DOHH2 (cell line): ENCODE measurements around the gene CST5.

Source experiments
- CTCF ChIP-seq: fragments of 200-600 bp; sonication (generic); IDR thresholded peaks from one replicate; pipeline ENCODE4 v1.5.1; 2014; ENCODE audit warnings: antibody characterized with exemption, mild to moderate bottlenecking, low read depth, low read length; ENCODE audit not compliant: poor library complexity, severe bottlenecking
- EZH2phosphoT487 ChIP-seq: fragments of 200-600 bp; sonication (generic); IDR thresholded peaks from 2 replicates; pipeline ENCODE4 v1.6.1; 2017; ENCODE audit warnings: borderline replicate concordance, mild to moderate bottlenecking, antibody characterized with exemption, low read length, moderate library complexity, mixed read lengths

DNA sequence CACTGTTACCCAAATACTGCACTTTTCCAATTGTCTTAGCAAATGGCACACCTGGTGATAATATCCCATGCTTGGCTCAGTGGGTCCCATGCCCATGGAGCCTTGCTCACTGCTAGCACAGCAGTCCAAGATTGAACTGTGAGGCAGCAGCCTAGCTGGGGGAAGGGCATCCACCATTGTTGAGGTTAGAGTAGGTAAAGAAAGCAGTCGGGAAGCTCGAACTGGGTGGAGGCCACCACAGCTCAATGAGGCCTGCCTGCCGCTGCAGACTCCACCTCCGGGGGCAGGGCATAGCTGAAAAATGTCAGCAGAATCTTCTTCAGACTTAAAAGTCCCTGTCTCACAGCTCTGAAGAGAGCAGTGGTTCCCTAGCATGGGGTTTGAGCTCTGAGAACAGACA lies 43.8 kb downstream of the CST5 start:
- no peak for TF ChIP-seq EZH2phosphoT487
- TF ChIP-seq CTCF, result no peak
